H1 (cell line): ENCODE data around the gene DHX9. TPM values are rescaled to one million over a fixed set of nuclear protein-coding genes. Genes with fewer than 3 reads are reported as not detected.
A peak's percentile ranks its signal among the peaks of the same experiment; 100 is the strongest.

Source experiments
- CTCF ChIA-PET: fragments of 300-600 bp; sonication (Branson Sonifier 250); formaldehyde crosslinking; loops from one replicate; lab custom pipeline; 2021; ENCODE audit not compliant: partially characterized antibody; lab: Charles Lee
- POLR2A ChIA-PET: fragments of 300-600 bp; sonication (Branson Sonifier 250); formaldehyde crosslinking; loops from one replicate; lab custom pipeline; 2021; ENCODE audit warnings: inconsistent platforms; ENCODE audit not compliant: partially characterized antibody; lab: Charles Lee
- DNase-seq, 2 experiments: peaks; one replicate each; pipeline versions ENCODE4 v3.0.0 to v3.0.0-alpha.2; 2010 to 2022; ENCODE audit warnings: low spot score in 2 of 2, low read depth in 1 of 2, mixed read lengths in 1 of 2
- FAIRE-seq: peaks from 2 replicates; lab custom pipeline; 2011; peaks lifted over from hg19 to GRCh38; lab: Jason Lieb, UNC
- H2AFZ ChIP-seq: 2 replicates; pipeline ENCODE4 v1.8.1; 2012; ENCODE audit warnings: low read length, inconsistent platforms
- H2AK5ac ChIP-seq: 2 replicates; pipeline ENCODE4 v1.6.1; 2013; ENCODE audit warnings: low read depth, low read length
- H2BK120ac ChIP-seq: replicated peaks from 2 replicates; pipeline ENCODE3; 2013; ENCODE audit warnings: low read depth, low read length, inconsistent platforms
- H2BK12ac ChIP-seq: 2 replicates; pipeline ENCODE4 v1.6.1; 2013; ENCODE audit warnings: low read depth, low read length
- H2BK15ac ChIP-seq: 2 replicates; pipeline ENCODE4 v1.6.1; 2013; ENCODE audit warnings: low read length
- H2BK20ac ChIP-seq: 2 replicates; pipeline ENCODE4 v1.6.1; 2013; ENCODE audit warnings: low read length
- H2BK5ac ChIP-seq: 2 replicates; pipeline ENCODE4 v1.6.1; 2013; ENCODE audit warnings: low read depth, low read length
- H3K14ac ChIP-seq: 2 replicates; pipeline ENCODE4 v1.6.1; 2013; ENCODE audit warnings: inconsistent platforms; ENCODE audit not compliant: insufficient read length
- H3K18ac ChIP-seq: 2 replicates; pipeline ENCODE4 v1.6.1; 2013; ENCODE audit warnings: low read length; ENCODE audit errors: extremely low read depth
- H3K23ac ChIP-seq: 2 replicates; pipeline ENCODE4 v1.6.1; 2013; ENCODE audit warnings: inconsistent platforms; ENCODE audit not compliant: insufficient read length
- H3K23me2 ChIP-seq: 2 replicates; pipeline ENCODE4 v1.6.1; 2013; ENCODE audit warnings: low read depth, low read length
- H3K27ac ChIP-seq: 2 replicates; pipeline ENCODE4 v1.6.1; 2011; ENCODE audit warnings: low read depth, low read length, inconsistent platforms
- H3K27me3 ChIP-seq, 4 experiments: replicated peaks in 1 of 4; 1 replicate in 1 of 4; 2 replicates in 3 of 4; pipeline versions ENCODE4 v1.6.1 to v1.8.1; 2011 to 2013; ENCODE audit warnings: low read length in 3 of 4, mild to moderate bottlenecking in 3 of 4, inconsistent platforms in 2 of 4, mixed read lengths in 2 of 4, moderate library complexity in 1 of 4; ENCODE audit not compliant: control insufficient read depth in 3 of 4, insufficient read depth in 3 of 4; ENCODE audit errors: extremely low read depth in 1 of 4
- H3K36me3 ChIP-seq, 4 experiments: 2 replicates each; pipeline versions ENCODE4 v1.6.1 to v1.8.1; 2011 to 2013; ENCODE audit warnings: mild to moderate bottlenecking in 4 of 4, low read length in 3 of 4, moderate library complexity in 2 of 4, control low read depth in 1 of 4, inconsistent platforms in 1 of 4; ENCODE audit not compliant: insufficient read depth in 4 of 4, control insufficient read depth in 2 of 4
- H3K4ac ChIP-seq: replicated peaks from 2 replicates; pipeline ENCODE3; 2013; ENCODE audit warnings: low read length, low read depth, mixed read lengths, inconsistent platforms; ENCODE audit not compliant: insufficient read length
- H3K4me1 ChIP-seq, 4 experiments: replicated peaks in 1 of 4; 1 replicate in 1 of 4; 2 replicates in 3 of 4; pipeline versions ENCODE4 v1.6.1 to v1.8.1; 2011 to 2013; ENCODE audit warnings: low read length in 3 of 4, inconsistent platforms in 2 of 4, mixed read lengths in 1 of 4; ENCODE audit not compliant: insufficient read depth in 4 of 4, control insufficient read depth in 3 of 4
- H3K4me2 ChIP-seq, 2 experiments: 2 replicates each; pipeline versions ENCODE4 v1.6.1 to v1.8.1; 2011 to 2013; ENCODE audit warnings: low read depth in 2 of 2, low read length in 2 of 2, control low read depth in 1 of 2, inconsistent platforms in 1 of 2, mild to moderate bottlenecking in 1 of 2; ENCODE audit not compliant: insufficient read depth in 1 of 2
- H3K4me3 ChIP-seq, 4 experiments: fragments of 200-600, 300-600 bp in 1 of 4; sonication (generic), shearing (Covaris generic), sonication (Bioruptor Twin) in 1 of 4; 2 replicates each; pipeline versions ENCODE4 v1.5.1 to v1.8.1; 2011 to 2016; ENCODE audit warnings: low read length in 4 of 4, low read depth in 3 of 4, control low read depth in 2 of 4, inconsistent platforms in 2 of 4, mild to moderate bottlenecking in 2 of 4, mixed read lengths in 1 of 4, moderate library complexity in 1 of 4; ENCODE audit not compliant: insufficient read depth in 2 of 4; ENCODE audit errors: extremely low read depth in 1 of 4
- H3K56ac ChIP-seq: replicated peaks from 2 replicates; pipeline ENCODE3; 2013; ENCODE audit warnings: low read depth, mild to moderate bottlenecking, mixed read lengths, low read length, inconsistent platforms; ENCODE audit not compliant: insufficient read length
- H3K79me1 ChIP-seq: 2 replicates; pipeline ENCODE4 v1.6.1; 2013; ENCODE audit warnings: low read depth, low read length, control low read depth
- H3K79me2 ChIP-seq, 2 experiments: 2 replicates each; pipeline versions ENCODE4 v1.6.1 to v1.8.1; 2012 to 2013; ENCODE audit warnings: low read length in 2 of 2, mild to moderate bottlenecking in 2 of 2, inconsistent platforms in 1 of 2; ENCODE audit not compliant: insufficient read depth in 2 of 2, control insufficient read depth in 1 of 2
- H3K9ac ChIP-seq, 4 experiments: replicated peaks in 1 of 4; 1 replicate in 1 of 4; 2 replicates in 3 of 4; pipeline versions ENCODE4 v1.6.1 to v1.8.1; 2011 to 2013; ENCODE audit warnings: low read depth in 3 of 4, low read length in 3 of 4, control low read depth in 2 of 4, mild to moderate bottlenecking in 2 of 4, moderate library complexity in 2 of 4, inconsistent platforms in 1 of 4; ENCODE audit errors: extremely low read depth in 1 of 4
- H3K9me3 ChIP-seq, 2 experiments: 2 replicates each; pipeline versions ENCODE4 v1.6.1 to v1.8.1; 2012 to 2013; ENCODE audit warnings: mild to moderate bottlenecking in 2 of 2, moderate library complexity in 2 of 2, control low read depth in 1 of 2, inconsistent platforms in 1 of 2, low read depth in 1 of 2, low read length in 1 of 2, mixed read lengths in 1 of 2; ENCODE audit not compliant: insufficient read depth in 2 of 2
- H4K20me1 ChIP-seq, 2 experiments: replicated peaks in 1 of 2; 2 replicates each; pipeline versions ENCODE3 to v1.8.1; 2011 to 2013; ENCODE audit warnings: inconsistent platforms in 2 of 2, low read length in 2 of 2, mild to moderate bottlenecking in 1 of 2; ENCODE audit not compliant: insufficient read depth in 2 of 2, control insufficient read depth in 1 of 2
- H4K5ac ChIP-seq: 2 replicates; pipeline ENCODE4 v1.6.1; 2013; ENCODE audit warnings: low read length, low read depth, mixed read lengths, inconsistent platforms; ENCODE audit not compliant: insufficient read length
- H4K8ac ChIP-seq: 2 replicates; pipeline ENCODE4 v1.8.0; 2013; ENCODE audit warnings: mild to moderate bottlenecking, moderate library complexity, low read length, inconsistent platforms; ENCODE audit not compliant: insufficient read depth; ENCODE audit errors: extremely low read depth
- H4K91ac ChIP-seq: replicated peaks from 2 replicates; pipeline ENCODE3; 2013; ENCODE audit warnings: low read length, mixed read lengths, inconsistent platforms; ENCODE audit not compliant: insufficient read length
- BRCA1 ChIP-seq: IDR thresholded peaks from 2 replicates; pipeline ENCODE4 v1.6.1; 2012; ENCODE audit warnings: low read depth, low read length, improper control_type of control experiment
- CBX5 ChIP-seq: fragments of 300-800, 300-1000 bp; sonication (generic); IDR thresholded peaks from 2 replicates; pipeline ENCODE4 v1.7.1; 2016; ENCODE audit warnings: antibody characterized with exemption, low read length, low read depth
- CREB1 ChIP-seq: IDR thresholded peaks from 2 replicates; pipeline ENCODE4 v1.6.1; 2012; ENCODE audit warnings: inconsistent platforms
- GABPA ChIP-seq: IDR thresholded peaks from 2 replicates; pipeline ENCODE4 v1.6.1; 2011; ENCODE audit warnings: mild to moderate bottlenecking, low read length, moderate library complexity, borderline replicate concordance; ENCODE audit not compliant: insufficient read depth
- KDM1A ChIP-seq: fragments of 200-600, 300-600 bp; sonication (generic); IDR thresholded peaks from 2 replicates; pipeline ENCODE4 v1.7.1; 2016; ENCODE audit warnings: mild to moderate bottlenecking, low read length, borderline replicate concordance
- SIN3A ChIP-seq, 2 experiments: IDR thresholded peaks in 1 of 2; conservative IDR thresholded peaks in 1 of 2; 2 replicates each; pipeline ENCODE4 v1.6.1; 2011 to 2012; ENCODE audit warnings: low read length in 2 of 2, improper control_type of control experiment in 1 of 2, low read depth in 1 of 2, mild to moderate bottlenecking in 1 of 2
- SP1 ChIP-seq: IDR thresholded peaks from 2 replicates; pipeline ENCODE4 v1.6.1; 2011; ENCODE audit warnings: low read depth, low read length
- SP2 ChIP-seq: IDR thresholded peaks from 2 replicates; pipeline ENCODE4 v1.6.1; 2012; ENCODE audit warnings: mild to moderate bottlenecking, low read length, inconsistent platforms
- SUZ12 ChIP-seq: fragments of 200-600 bp; sonication (generic); IDR thresholded peaks from 2 replicates; pipeline ENCODE4 v1.6.1; 2012; ENCODE audit warnings: mild to moderate bottlenecking, inconsistent platforms, low read length, moderate library complexity, mixed read lengths
- WGBS, 2 experiments: shearing (Covaris generic) in 1 of 2; methylation state at CpG; one replicate each; pipeline versions ENCODE4 v1.1.6 to v1.1.7; 2013 to 2015; ENCODE audit warnings: low lambda C conversion rate in 2 of 2, mixed read lengths in 2 of 2, inconsistent platforms in 1 of 2, low coverage in 1 of 2, missing lambda C conversion rate in 1 of 2; ENCODE audit not compliant: insufficient replicate concordance in 2 of 2, insufficient coverage in 1 of 2, insufficient read length in 1 of 2; ENCODE audit errors: extremely low coverage in 1 of 2, missing lambda C conversion rate in 1 of 2; 5-methylcytosine and 5-hydroxymethylcytosine counted together
- polyA plus RNA-seq, 7 experiments: library from polyadenylated mRNA; depleted of rRNA in 3 of 7; stranded (reverse) in 5 of 7; unstranded in 2 of 7; fragments of >200 nt in 5 of 7; fragments of 200-250 nt in 2 of 7; gene quantifications; 1 replicate in 5 of 7; 2 replicates in 1 of 7; 4 replicates in 1 of 7; pipeline versions ENCODE4 v1.2.1 to v1.2.3, GENCODE V29; 2011 to 2013; ENCODE audit warnings: missing spikeins in 2 of 7, mixed read lengths in 2 of 7
- total RNA-seq: library from RNA; stranded (reverse); fragmentation: NEBNext Ultra II Directional; extraction: Animal tissue kit (Norgen Biotek cat#: 25700); gene quantifications from 2 replicates; pipeline ENCODE4 v1.2.1, GENCODE V29; 2021
- TF ChIP-seq, protein P1 (sequence below), 3 experiments: IDR thresholded peaks; 1 replicate in 2 of 3; 2 replicates in 1 of 3; pipeline versions ENCODE4 v1.5.1 to v1.6.1; 2011; ENCODE audit warnings: low read length in 3 of 3, mild to moderate bottlenecking in 3 of 3, inconsistent platforms in 2 of 3, low read depth in 1 of 3, moderate library complexity in 1 of 3; ENCODE audit not compliant: insufficient read depth in 1 of 3; ENCODE audit errors: control extremely low read depth in 1 of 3
- TF ChIP-seq, protein P2 (sequence below): IDR thresholded peaks from 2 replicates; pipeline ENCODE4 v1.6.1; 2012; ENCODE audit warnings: inconsistent platforms

DHX9 gene
- total and polyA plus RNA-seq, 2 of the 8 experiments (the other 6 are each of a cell fraction or from before 2014, with no cell fraction given), result 153 to 333 TPM

DNA sequence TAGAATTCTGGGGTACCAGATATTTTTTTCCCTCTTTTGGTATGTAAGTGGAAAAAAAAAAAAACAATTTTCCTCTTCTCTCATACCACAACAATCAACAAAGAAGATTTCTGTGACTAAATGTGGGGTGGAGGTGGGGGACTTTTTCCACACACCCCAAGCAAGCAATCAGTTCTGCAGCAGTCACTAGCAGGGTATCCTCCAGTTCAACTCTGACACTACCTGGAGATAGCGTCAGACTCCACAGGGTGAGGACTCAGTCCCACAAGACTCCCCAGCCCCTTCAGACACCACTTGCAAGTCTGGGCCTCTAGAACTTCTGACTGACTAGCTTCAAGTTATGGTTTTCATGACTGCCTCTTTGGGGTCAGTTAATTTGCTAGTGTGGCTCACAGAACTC is 6.2 kb downstream of the DHX9 start:
- ChIA-PET POLR2A (interaction anchor here (0.6 to 7.9 kb wide), 12 partner anchors 9 to 101 kb away, joined by 3 to 93 read pairs (median 10); no protein-coding TSS in a partner anchor), CTCF (interaction anchor here (0.7 to 2.0 kb wide), 3 partner anchors 11 to 52 kb away, joined by 3 to 8 read pairs (median 3); no protein-coding TSS in a partner anchor)
- FAIRE-seq (no peak), DNase-seq (no peak)
- Histone ChIP-seq H3K18ac (no peak overlapping the region), H3K14ac (no peak overlapping the region), H2BK15ac (no peak overlapping the region), H2BK12ac (no peak overlapping the region), H4K91ac (no peak overlapping the region), H3K79me1 (peaks cover 6% of the 10 kb centered on the region), H4K20me1 (peaks cover 36 to 68% of the 10 kb centered on the region in 2 experiments), H2AFZ (no peak overlapping the region), H3K27me3 (no peaks in the 10 kb centered on the region), H3K79me2 (peaks cover 53 to 100% of the 10 kb centered on the region in 2 experiments), H3K36me3 (peaks cover 22 to 89% (median 51%) of the 10 kb centered on the region in 4 experiments), H2BK5ac (no peak overlapping the region), H2AK5ac (no peak overlapping the region), H3K56ac (no peak overlapping the region), H3K4me2 (0 out of 4 replicates have a peak overlapping the region, but pooled peaks of 1 of the 2 experiments have one; percentile 15), H3K4me1 (peaks cover 0 to 15% (median 6%) of the 10 kb centered on the region in 4 experiments; a peak in 4 of 7 replicates), H3K9ac (no peak overlapping the region), H3K23ac (no peak overlapping the region), H2BK120ac (no peak overlapping the region), H3K4me3 (0 out of 8 replicates have a peak overlapping the region, but pooled peaks of 1 of the 4 experiments have one; percentile 9), H2BK20ac (no peak overlapping the region), H3K23me2 (peaks cover 3% of the 10 kb centered on the region; the same call in 1 of the 2 replicates), H3K9me3 (no peaks in the 10 kb centered on the region), H3K4ac (no peak overlapping the region), H4K5ac (no peak overlapping the region), H4K8ac (no peak overlapping the region), H3K27ac (no peak overlapping the region)
- WGBS, 2 experiments, result 88% methylated on average over 1 of the region's 1 CpG; no CpG with 5 or more reads in 1 of the 2 experiments
- TF ChIP-seq SIN3A (conservative IDR thresholded peaks at IDR 0.05 in 1 of 2, IDR thresholded peaks at IDR 0.05 in 1 of 2; ENCODE audit: low read depth in 1 of 2, low read length in 2 of 2) (no peak), SP2 (no peak), SUZ12 (no peak), CBX5 (no peak), KDM1A (no peak), GABPA (no peak), BRCA1 (no peak), CREB1 (no peak), SP1 (no peak)
- TF ChIP-seq, protein P1, sequence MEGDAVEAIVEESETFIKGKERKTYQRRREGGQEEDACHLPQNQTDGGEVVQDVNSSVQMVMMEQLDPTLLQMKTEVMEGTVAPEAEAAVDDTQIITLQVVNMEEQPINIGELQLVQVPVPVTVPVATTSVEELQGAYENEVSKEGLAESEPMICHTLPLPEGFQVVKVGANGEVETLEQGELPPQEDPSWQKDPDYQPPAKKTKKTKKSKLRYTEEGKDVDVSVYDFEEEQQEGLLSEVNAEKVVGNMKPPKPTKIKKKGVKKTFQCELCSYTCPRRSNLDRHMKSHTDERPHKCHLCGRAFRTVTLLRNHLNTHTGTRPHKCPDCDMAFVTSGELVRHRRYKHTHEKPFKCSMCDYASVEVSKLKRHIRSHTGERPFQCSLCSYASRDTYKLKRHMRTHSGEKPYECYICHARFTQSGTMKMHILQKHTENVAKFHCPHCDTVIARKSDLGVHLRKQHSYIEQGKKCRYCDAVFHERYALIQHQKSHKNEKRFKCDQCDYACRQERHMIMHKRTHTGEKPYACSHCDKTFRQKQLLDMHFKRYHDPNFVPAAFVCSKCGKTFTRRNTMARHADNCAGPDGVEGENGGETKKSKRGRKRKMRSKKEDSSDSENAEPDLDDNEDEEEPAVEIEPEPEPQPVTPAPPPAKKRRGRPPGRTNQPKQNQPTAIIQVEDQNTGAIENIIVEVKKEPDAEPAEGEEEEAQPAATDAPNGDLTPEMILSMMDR (IDR thresholded peaks at IDR 0.05; ENCODE audit: control extremely low read depth in 1 of 3, insufficient read depth in 1 of 3, low read depth in 1 of 3, low read length in 3 of 3), result no peak
- TF ChIP-seq, protein P2, sequence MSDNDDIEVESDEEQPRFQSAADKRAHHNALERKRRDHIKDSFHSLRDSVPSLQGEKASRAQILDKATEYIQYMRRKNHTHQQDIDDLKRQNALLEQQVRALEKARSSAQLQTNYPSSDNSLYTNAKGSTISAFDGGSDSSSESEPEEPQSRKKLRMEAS, result no peak
